CD4-positive, alpha-beta T cell (primary cell): Measurements from ENCODE around the gene OTOA. TPM values are rescaled to one million over a fixed set of nuclear protein-coding genes. Genes with fewer than 3 reads are reported as not detected.
"Not testable (repeated sequence)": the region's sequence is repeated elsewhere in the genome, so short reads cannot be mapped to it uniquely, and the experiment has no call there.

ENCODE experiments used
- ATAC-seq: fragments of 200-7000 bp; cut with Tn5 transposase; one replicate; pipeline ENCODE4 v1.10.0; 2022; ENCODE audit warnings: mild to moderate bottlenecking; ENCODE audit not compliant: poor library complexity
- CTCF ChIA-PET: fragments of 350-600 bp; sonication (Branson Sonifier 250); formaldehyde crosslinking; loops from one replicate; lab custom pipeline; 2021; ENCODE audit warnings: antibody characterized with exemption, inconsistent platforms; lab: Charles Lee
- POLR2A ChIA-PET: fragments of 350-600 bp; sonication (Branson Sonifier 250); formaldehyde crosslinking; loops from one replicate; lab custom pipeline; 2021; ENCODE audit warnings: antibody characterized with exemption, inconsistent platforms; lab: Charles Lee
- DNase-seq, 14 experiments: peaks; one replicate each; pipeline ENCODE4 v3.0.0-alpha.2; 2013 to 2020; ENCODE audit warnings: mixed read lengths in 2 of 14
- H3K27ac ChIP-seq, 2 donors: one replicate each; pipeline versions ENCODE4 v1.5.1 to v1.7.0; 2013; ENCODE audit warnings: low read length in 2 of 2, low read depth in 1 of 2, mild to moderate bottlenecking in 1 of 2
- H3K27me3 ChIP-seq, 2 experiments: 1 replicate in 1 of 2; 2 replicates in 1 of 2; pipeline versions ENCODE4 v1.6.1 to v1.7.0; 2013; ENCODE audit warnings: low read length in 2 of 2, control low read depth in 1 of 2, mild to moderate bottlenecking in 1 of 2, moderate library complexity in 1 of 2; ENCODE audit not compliant: insufficient read depth in 2 of 2, control insufficient read depth in 1 of 2
- H3K36me3 ChIP-seq: one replicate; pipeline ENCODE4 v1.6.1; 2013; ENCODE audit warnings: low read length, control low read depth; ENCODE audit not compliant: insufficient read depth
- H3K4me1 ChIP-seq: one replicate; pipeline ENCODE4 v1.6.1; 2013; ENCODE audit warnings: low read length, control low read depth; ENCODE audit not compliant: insufficient read depth
- H3K4me3 ChIP-seq: one replicate; pipeline ENCODE4 v1.5.1; 2013; ENCODE audit warnings: mild to moderate bottlenecking, low read length, moderate library complexity
- H3K9me3 ChIP-seq, 2 experiments: 1 replicate in 1 of 2; 2 replicates in 1 of 2; pipeline versions ENCODE4 v1.6.1 to v1.7.0; 2013; ENCODE audit warnings: low read length in 2 of 2, mild to moderate bottlenecking in 2 of 2, control low read depth in 1 of 2, moderate library complexity in 1 of 2; ENCODE audit not compliant: control insufficient read depth in 1 of 2, insufficient read depth in 1 of 2
- H3K27ac Mint-ChIP-seq: one replicate; pipeline ENCODE4 v1.8.0; 2020; ENCODE audit warnings: mixed read lengths
- H3K27me3 Mint-ChIP-seq: one replicate; pipeline ENCODE4 v1.8.0; 2021; ENCODE audit warnings: mixed read lengths
- H3K36me3 Mint-ChIP-seq: one replicate; pipeline ENCODE4 v1.8.0; 2021; ENCODE audit warnings: low read depth, mixed read lengths
- H3K4me1 Mint-ChIP-seq: one replicate; pipeline ENCODE4 v1.8.0; 2021; ENCODE audit warnings: low read depth, mixed read lengths
- H3K4me3 Mint-ChIP-seq: one replicate; pipeline ENCODE4 v1.8.0; 2020; ENCODE audit warnings: mild to moderate bottlenecking, mixed read lengths
- H3K9me3 Mint-ChIP-seq: one replicate; pipeline ENCODE4 v1.8.0; 2020; ENCODE audit warnings: mixed read lengths
- CTCF ChIP-seq: fragments of 200-600 bp; IDR thresholded peaks from one replicate; pipeline ENCODE4 v1.8.0; 2022; ENCODE audit warnings: antibody characterized with exemption, mild to moderate bottlenecking
- intact Hi-C, 2 experiments: fragments of 100-400 bp; cut with DNase I in 1 of 2; cut with micrococcal nuclease in 1 of 2; formaldehyde crosslinking; loops; one replicate each; pipeline versions ENCODE4 v1.15.1 to v1.9.0; 2023 to 2025; cut with DNase I, micrococcal nuclease
- total RNA-seq, 174 experiments: library from RNA in 2 of 174; stranded (reverse) in 2 of 174; gene quantifications; one replicate each; pipeline ENCODE4 v1.2.3 and lab custom pipeline; 2021 to 2026

OTOA gene
- total RNA-seq, 2 experiments from 2014 or later = 0.19 TPM; not detected in 1

GRCh38 chr16:21727344-21727743 is 63.6 kb downstream of the OTOA start:
- ATAC-seq (peak; percentile 24), DNase-seq (peak in 1 of 14 experiments; percentile 4)
- no peaks in the 10 kb centered on the region for H3K36me3 ChIP-seq
- Mint-ChIP-seq H3K4me1 (peaks cover 12% of the 10 kb centered on the region), H3K36me3 (no peaks in the 10 kb centered on the region), H3K4me3 (no peak overlapping the region), H3K27ac (no peak overlapping the region), H3K27me3 (peaks cover 35% of the 10 kb centered on the region), H3K9me3 (no peaks in the 10 kb centered on the region)
- no peak overlapping the region for H3K4me3 ChIP-seq
- ChIA-PET CTCF (no interaction called here), POLR2A (no interaction called here)
- intact Hi-C loops = no loop called here
- H3K27ac ChIP-seq = no peak overlapping the region
- TF ChIP-seq CTCF = no peak
- H3K27me3 ChIP-seq = no peaks in the 10 kb centered on the region
- no peaks in the 10 kb centered on the region for H3K9me3 ChIP-seq
- H3K4me1 ChIP-seq = no peaks in the 10 kb centered on the region

GRCh38 chr16:21731233-21731632 is 67.5 kb downstream of the OTOA start:
- H3K27me3 ChIP-seq, POLR2A ChIA-PET, H3K4me3 ChIP-seq, intact Hi-C loops, H3K36me3 Mint-ChIP-seq, H3K4me3 Mint-ChIP-seq, H3K27ac Mint-ChIP-seq, H3K36me3 ChIP-seq, H3K27ac ChIP-seq, H3K9me3 ChIP-seq, DNase-seq, ATAC-seq, CTCF ChIA-PET, H3K9me3 Mint-ChIP-seq, H3K4me1 ChIP-seq: not testable (repeated sequence)
- peaks cover 21% of the 10 kb centered on the region for H3K27me3 Mint-ChIP-seq
- peaks cover 12% of the 10 kb centered on the region for H3K4me1 Mint-ChIP-seq

- H3K27ac ChIP-seq, H3K27ac Mint-ChIP-seq, intact Hi-C loops, H3K27me3 ChIP-seq, ATAC-seq, H3K4me3 Mint-ChIP-seq, H3K27me3 Mint-ChIP-seq, H3K36me3 ChIP-seq, H3K9me3 ChIP-seq, CTCF ChIA-PET, H3K4me1 ChIP-seq, POLR2A ChIA-PET, H3K4me1 Mint-ChIP-seq, DNase-seq, H3K4me3 ChIP-seq, H3K36me3 Mint-ChIP-seq, H3K9me3 Mint-ChIP-seq: not testable (repeated sequence)
Observed at GRCh38 chr16:21740637-21741036, 76.9 kb downstream of the OTOA start.

GRCh38 chr16:21756192-21757079 is 92.7 kb downstream of the OTOA start:
- H3K27ac ChIP-seq, H3K36me3 ChIP-seq, H3K27me3 Mint-ChIP-seq, H3K9me3 ChIP-seq, H3K4me1 Mint-ChIP-seq, H3K27me3 ChIP-seq, intact Hi-C loops, H3K27ac Mint-ChIP-seq, H3K9me3 Mint-ChIP-seq, H3K4me3 ChIP-seq, H3K4me1 ChIP-seq, POLR2A ChIA-PET, CTCF ChIA-PET, H3K36me3 Mint-ChIP-seq, H3K4me3 Mint-ChIP-seq: not testable (repeated sequence)
- ATAC-seq = peak; percentile 43
- peak in 2 of 14 experiments; percentile 11 to 13 for DNase-seq

GRCh38 chr16:21757080-21757671 is 93.4 kb downstream of the OTOA start:
- H3K27me3 ChIP-seq, H3K4me3 Mint-ChIP-seq, H3K36me3 Mint-ChIP-seq, H3K4me1 Mint-ChIP-seq, H3K27ac ChIP-seq, H3K4me3 ChIP-seq, H3K27ac Mint-ChIP-seq, intact Hi-C loops, H3K9me3 Mint-ChIP-seq, H3K36me3 ChIP-seq, DNase-seq, H3K4me1 ChIP-seq, H3K27me3 Mint-ChIP-seq, H3K9me3 ChIP-seq, CTCF ChIA-PET, POLR2A ChIA-PET: not testable (repeated sequence)
- ATAC-seq = peak; percentile 98

GRCh38 chr16:21768280-21768679 is 104.5 kb downstream of the OTOA start:
- H3K4me3 Mint-ChIP-seq, H3K27me3 Mint-ChIP-seq, H3K36me3 ChIP-seq, H3K4me1 Mint-ChIP-seq, H3K27ac Mint-ChIP-seq, H3K9me3 Mint-ChIP-seq, ATAC-seq, POLR2A ChIA-PET, H3K4me3 ChIP-seq, H3K36me3 Mint-ChIP-seq, H3K27ac ChIP-seq, H3K4me1 ChIP-seq, CTCF ChIA-PET, DNase-seq, H3K9me3 ChIP-seq, intact Hi-C loops, H3K27me3 ChIP-seq: not testable (repeated sequence)
